ENCODE results near the gene THBD. TPM values are rescaled to one million over a fixed set of nuclear protein-coding genes. Genes with fewer than 3 reads are reported as not detected.

THBD gene
- total RNA-seq, 4 donors from 2014 or later: 54.9 to 93.4 (median 75.1) TPM

- H3K27ac ChIP-seq: no peak overlapping the region
- TF ChIP-seq CTCF (IDR thresholded peaks at IDR 0.05) (no peak), POLR2A (IDR thresholded peaks at IDR 0.05) (no peak)
- 21 to 26% methylated on average over 3 of the region's 3 CpGs for WGBS, 2 donors
- intact Hi-C loops (cut with DNase I): loop anchor here (10.0 kb wide), 1 partner anchor 315 kb away; no protein-coding TSS in a partner anchor
- no peaks in the 10 kb centered on the region for H3K9me3 ChIP-seq
- H3K4me1 ChIP-seq: peaks cover 0 to 14% (median 0%) of the 10 kb centered on the region in 3 donors
- DNase-seq: no peak
- no peaks in the 10 kb centered on the region for H3K36me3 ChIP-seq
- H3K4me3 ChIP-seq: no peak overlapping the region
- no peaks in the 10 kb centered on the region for H3K27me3 ChIP-seq
Observed at GRCh38 chr20:23009636-23010035, 39.8 kb downstream of the THBD start.

GRCh38 chr20:23008667-23009066 lies 40.8 kb downstream of the THBD start:
- H3K27ac ChIP-seq: no peak overlapping the region
- WGBS, 2 donors: 85 to 90% methylated on average over 2 of the region's 2 CpGs
- intact Hi-C loops (cut with DNase I): no loop called here
- no peaks in the 10 kb centered on the region for H3K27me3 ChIP-seq
- no peaks in the 10 kb centered on the region for H3K36me3 ChIP-seq
- H3K4me3 ChIP-seq: no peak overlapping the region
- no peaks in the 10 kb centered on the region for H3K9me3 ChIP-seq
- no peak for DNase-seq
- TF ChIP-seq CTCF (IDR thresholded peaks at IDR 0.05) (no peak), POLR2A (IDR thresholded peaks at IDR 0.05) (no peak)
- H3K4me1 ChIP-seq: peaks cover 0 to 13% (median 0%) of the 10 kb centered on the region in 3 donors

GRCh38 chr20:23007886-23008655 lies 41.4 kb downstream of the THBD start:
- H3K27ac ChIP-seq: no peak overlapping the region
- no peak overlapping the region for H3K4me3 ChIP-seq
- intact Hi-C loops (cut with DNase I): no loop called here
- DNase-seq: no peak
- no peaks in the 10 kb centered on the region for H3K27me3 ChIP-seq
- H3K9me3 ChIP-seq: no peaks in the 10 kb centered on the region
- TF ChIP-seq POLR2A (IDR thresholded peaks at IDR 0.05): no peak
- TF ChIP-seq CTCF (IDR thresholded peaks at IDR 0.05): no peak
- H3K4me1 ChIP-seq: peaks cover 0 to 9% (median 0%) of the 10 kb centered on the region in 3 donors
- WGBS, 2 donors: 90 to 91% methylated on average over 6 to 8 of the region's 9 CpGs
- H3K36me3 ChIP-seq: no peaks in the 10 kb centered on the region

- no peak for DNase-seq
- H3K4me1 ChIP-seq: peaks cover 0 to 9% (median 0%) of the 10 kb centered on the region in 3 donors
- no peak overlapping the region for H3K27ac ChIP-seq
- no peaks in the 10 kb centered on the region for H3K27me3 ChIP-seq
- no peaks in the 10 kb centered on the region for H3K36me3 ChIP-seq
- no peak overlapping the region for H3K4me3 ChIP-seq
- 100% methylated on average over 1 to 3 of the region's 3 CpGs for WGBS, 2 donors
- H3K9me3 ChIP-seq: no peaks in the 10 kb centered on the region
- no peak for TF ChIP-seq POLR2A (IDR thresholded peaks at IDR 0.05)
- no peak for TF ChIP-seq CTCF (IDR thresholded peaks at IDR 0.05)
- intact Hi-C loops (cut with DNase I): no loop called here
Observed at GRCh38 chr20:23007462-23007861, 42.0 kb downstream of the THBD start.

- H3K4me1 ChIP-seq: peaks cover 0 to 9% (median 0%) of the 10 kb centered on the region in 3 donors
- intact Hi-C loops (cut with DNase I): no loop called here
Observed at GRCh38 chr20:23005776-23006175, 43.7 kb downstream of the THBD start.

More at GRCh38 chr20:23005776-23006175, 43.7 kb downstream of the THBD start:
- no peaks in the 10 kb centered on the region for H3K9me3 ChIP-seq
- no peaks in the 10 kb centered on the region for H3K27me3 ChIP-seq
- no peak overlapping the region for H3K27ac ChIP-seq
- DNase-seq: no peak
- H3K36me3 ChIP-seq: no peaks in the 10 kb centered on the region
- H3K4me3 ChIP-seq: no peak overlapping the region
- TF ChIP-seq POLR2A (IDR thresholded peaks at IDR 0.05) (no peak), CTCF (IDR thresholded peaks at IDR 0.05) (no peak)
